ENCODE data around the gene FAM110A. TPM values are rescaled to one million over a fixed set of nuclear protein-coding genes. Genes with fewer than 3 reads are reported as not detected.

Gene FAM110A
- total and polyA plus RNA-seq, 2 of the 8 experiments (the other 6 are each of a cell fraction or from before 2014, with no cell fraction given): 10.1 to 10.9 TPM

GRCh38 chr20:860891-861290 lies 27.4 kb downstream of the FAM110A start:
- Histone ChIP-seq H2AFZ (ENCODE audit: low read length) (no peak overlapping the region), H3K36me3 (ENCODE audit: control insufficient read depth in 2 of 4, insufficient read depth in 4 of 4, low read length in 3 of 4) (no peaks in the 10 kb centered on the region), H4K8ac (ENCODE audit: extremely low read depth, insufficient read depth, low read length) (no peak overlapping the region), H3K4me3 (ENCODE audit: extremely low read depth in 1 of 4, insufficient read depth in 2 of 4, low read depth in 3 of 4, low read length in 4 of 4) (no peak overlapping the region), H3K23ac (ENCODE audit: insufficient read length) (no peak overlapping the region), H2BK120ac (replicated peaks; ENCODE audit: low read depth, low read length) (no peak overlapping the region), H3K79me2 (ENCODE audit: control insufficient read depth in 1 of 2, insufficient read depth in 2 of 2, low read length in 2 of 2) (no peaks in the 10 kb centered on the region), H3K4me2 (ENCODE audit: insufficient read depth in 1 of 2, low read depth in 2 of 2, low read length in 2 of 2) (no peak overlapping the region), H3K9ac (replicated peaks in 1 of 4; ENCODE audit: extremely low read depth in 1 of 4, low read depth in 3 of 4, low read length in 3 of 4) (no peak overlapping the region), H3K4ac (replicated peaks; ENCODE audit: insufficient read length, low read depth, low read length) (no peak overlapping the region), H3K56ac (replicated peaks; ENCODE audit: insufficient read length, low read depth, low read length) (no peak overlapping the region), H3K18ac (ENCODE audit: extremely low read depth, low read length) (no peak overlapping the region), H3K23me2 (ENCODE audit: low read depth, low read length) (no peaks in the 10 kb centered on the region), H3K4me1 (replicated peaks in 1 of 4; ENCODE audit: control insufficient read depth in 3 of 4, insufficient read depth in 4 of 4, low read length in 3 of 4) (peaks cover 0 to 3% (median 1%) of the 10 kb centered on the region in 4 experiments; a peak in 3 of 7 replicates), H2BK15ac (ENCODE audit: low read length) (no peak overlapping the region), H4K20me1 (replicated peaks in 1 of 2; ENCODE audit: control insufficient read depth in 1 of 2, insufficient read depth in 2 of 2, low read length in 2 of 2) (no peaks in the 10 kb centered on the region), H4K5ac (ENCODE audit: insufficient read length, low read depth, low read length) (no peak overlapping the region), H2BK12ac (ENCODE audit: low read depth, low read length) (no peak overlapping the region), H4K91ac (replicated peaks; ENCODE audit: insufficient read length, low read length) (no peak overlapping the region), H3K27me3 (replicated peaks in 1 of 4; ENCODE audit: control insufficient read depth in 3 of 4, extremely low read depth in 1 of 4, insufficient read depth in 3 of 4, low read length in 3 of 4) (no peaks in the 10 kb centered on the region; a peak in 1 of 7 replicates), H3K14ac (ENCODE audit: insufficient read length) (no peak overlapping the region), H2AK5ac (ENCODE audit: low read depth, low read length) (no peak overlapping the region), H3K27ac (ENCODE audit: low read depth, low read length) (no peak overlapping the region), H3K79me1 (ENCODE audit: low read depth, low read length) (no peaks in the 10 kb centered on the region; the same call in 1 of the 2 replicates), H2BK5ac (ENCODE audit: low read depth, low read length) (no peak overlapping the region), H2BK20ac (ENCODE audit: low read length) (no peak overlapping the region), H3K9me3 (ENCODE audit: insufficient read depth in 2 of 2, low read depth in 1 of 2, low read length in 1 of 2) (no peaks in the 10 kb centered on the region)
- POLR2A ChIA-PET (ENCODE audit: partially characterized antibody): no interaction called here
- WGBS, 2 experiments (ENCODE audit: extremely low coverage in 1 of 2, insufficient coverage in 1 of 2, insufficient read length in 1 of 2, insufficient replicate concordance in 2 of 2, low coverage in 1 of 2, low lambda C conversion rate in 2 of 2, missing lambda C conversion rate in 1 of 2): 81% methylated on average over 2 of the region's 2 CpGs; no CpG with 5 or more reads in 1 of the 2 experiments
- DNase-seq (ENCODE audit: low read depth in 1 of 2, low spot score in 2 of 2): no peak
- TF ChIP-seq GABPA (IDR thresholded peaks at IDR 0.05; ENCODE audit: borderline replicate concordance, insufficient read depth, low read length) (no peak), CTBP2 (IDR thresholded peaks at IDR 0.05; ENCODE audit: borderline replicate concordance, insufficient read depth, insufficient read length, low read length) (no peak), BCL11A (IDR thresholded peaks at IDR 0.05; ENCODE audit: low read depth in 2 of 2, low read length in 2 of 2) (no peak)
- FAIRE-seq: no peak
- CTCF ChIA-PET (ENCODE audit: partially characterized antibody): interaction anchor here (1.0 to 2.4 kb wide), 3 partner anchors 13 to 96 kb away, joined by 3 to 9 read pairs (median 5); no protein-coding TSS in a partner anchor
